Lung (tissue), 12 donors: ENCODE results near the gene CEP250. TPM values are rescaled to one million over a fixed set of nuclear protein-coding genes. Genes with fewer than 3 reads are reported as not detected.
"Not testable (repeated sequence)": the region's sequence is repeated elsewhere in the genome, so short reads cannot be mapped to it uniquely, and the experiment has no call there.

Experiments used
- ATAC-seq: fragments of 200-7000 bp; cut with Tn5 transposase; one replicate; pipeline ENCODE4 v1.9.1; 2020; ENCODE audit warnings: moderate number of reproducible peaks; ENCODE audit not compliant: insufficient read depth, low FRiP score
- DNase-seq, 3 donors: peaks; one replicate each; pipeline ENCODE4 v3.0.0-alpha.2; 2013 to 2017
- H3K27ac ChIP-seq, 2 donors: one replicate each; pipeline ENCODE4 v1.5.1; 2013; ENCODE audit warnings: mild to moderate bottlenecking in 2 of 2, moderate library complexity in 2 of 2, control low read depth in 1 of 2, inconsistent platforms in 1 of 2, low read depth in 1 of 2, low read length in 1 of 2
- H3K27me3 ChIP-seq, 3 donors: one replicate each; pipeline ENCODE4 v1.5.1; 2013; ENCODE audit warnings: low read length in 2 of 3; ENCODE audit not compliant: control insufficient read depth in 3 of 3, insufficient read depth in 3 of 3
- H3K36me3 ChIP-seq, 4 donors: one replicate each; pipeline ENCODE4 v1.5.1; 2013; ENCODE audit warnings: low read length in 4 of 4, mild to moderate bottlenecking in 1 of 4, moderate library complexity in 1 of 4; ENCODE audit not compliant: control insufficient read depth in 4 of 4, insufficient read depth in 4 of 4
- H3K4me1 ChIP-seq, 5 donors: one replicate each; pipeline ENCODE4 v1.5.1; 2013; ENCODE audit warnings: low read length in 5 of 5, mild to moderate bottlenecking in 2 of 5, moderate library complexity in 1 of 5; ENCODE audit not compliant: control insufficient read depth in 5 of 5, insufficient read depth in 5 of 5
- H3K4me3 ChIP-seq: one replicate; pipeline ENCODE4 v1.5.1; 2013; ENCODE audit warnings: mild to moderate bottlenecking, control low read depth, moderate library complexity
- H3K9ac ChIP-seq, 2 donors: one replicate each; pipeline ENCODE4 v1.5.1; 2013; ENCODE audit warnings: low read length in 2 of 2, control low read depth in 1 of 2; ENCODE audit not compliant: insufficient read depth in 1 of 2
- H3K9me3 ChIP-seq, 4 donors: one replicate each; pipeline ENCODE4 v1.5.1; 2013; ENCODE audit warnings: low read length in 3 of 4, mild to moderate bottlenecking in 1 of 4, moderate library complexity in 1 of 4; ENCODE audit not compliant: control insufficient read depth in 4 of 4, insufficient read depth in 3 of 4
- CTCF ChIP-seq: IDR thresholded peaks from 2 replicates; pipeline ENCODE4 v1.5.1; 2012; ENCODE audit warnings: mild to moderate bottlenecking; ENCODE audit errors: control extremely low read depth, extremely low read depth
- WGBS, 2 donors: extraction: QIAGEN DNeasy Blood & Tissue Kit; methylation state at CpG; one replicate each; pipeline ENCODE4 v1.1.7; 2013; 5-methylcytosine and 5-hydroxymethylcytosine counted together
- polyA plus RNA-seq, 2 donors: library from polyadenylated mRNA; stranded (reverse); fragments of 200-250 nt; gene quantifications; one replicate each; pipeline ENCODE4 v1.2.1, GENCODE V29; 2013
- total RNA-seq, 2 donors: library from RNA; depleted of rRNA in 1 of 2; stranded (reverse); fragments of >200 nt in 1 of 2; gene quantifications; one replicate each; pipeline ENCODE4 v1.2.1, GENCODE V29; 2014 to 2021
- donor health status: control.
- donor health status: control.
- donor health status: Bipolar disorder and iron deficiency.
- donor health status: healthy.
- donor health status: DM: yes; HTN: yes; CAD: no.

CEP250 gene
- total and polyA plus RNA-seq, 4 donors, result 8.7 to 34.5 (median 19.7) TPM

DNA sequence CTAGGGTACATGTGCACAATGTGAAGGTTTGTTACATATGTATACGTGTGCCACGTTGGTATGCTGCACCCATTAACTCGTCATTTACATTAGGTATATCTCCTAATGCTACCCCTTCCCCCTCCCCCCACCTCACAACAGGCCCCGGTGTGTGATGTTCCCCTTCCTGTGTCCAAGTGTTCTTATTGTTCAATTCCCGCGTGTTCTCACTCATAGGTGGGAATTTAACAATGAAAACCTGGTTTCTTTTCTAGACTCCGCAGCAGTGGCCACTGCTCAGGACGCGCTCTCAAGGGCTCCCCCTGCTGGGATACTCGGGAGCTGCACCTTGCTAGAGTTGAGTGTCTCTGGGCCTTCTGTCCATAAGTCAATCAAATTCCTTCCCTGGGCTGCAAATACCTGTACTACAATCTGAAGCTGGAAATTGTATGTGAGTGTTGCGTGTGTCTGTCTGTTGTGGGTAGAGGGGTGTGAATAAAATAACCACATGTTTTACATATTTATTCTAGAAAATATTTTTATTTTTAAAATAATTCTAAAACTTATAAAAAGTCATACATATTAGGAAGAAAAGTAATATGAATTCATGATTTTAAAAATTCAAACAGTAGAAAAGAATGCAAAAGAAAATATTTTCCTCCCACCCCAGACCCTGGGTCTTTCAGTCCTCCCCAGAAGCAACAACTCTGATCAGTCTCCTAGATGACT lies 8.2 kb upstream of the CEP250 start:
- peak; percentile 83 to 86 (median 85) for DNase-seq

GRCh38 chr20:35448788-35449373 lies 6.5 kb upstream of the CEP250 start:
- H3K4me1 ChIP-seq, result peaks cover 0 to 1% (median 0%) of the 10 kb centered on the region in 5 donors
- no peak overlapping the region for H3K9ac ChIP-seq
- no peak for TF ChIP-seq CTCF
- no peak overlapping the region for H3K4me3 ChIP-seq
- no peak overlapping the region for H3K27ac ChIP-seq
- ATAC-seq, result no peak
- no peaks in the 10 kb centered on the region for H3K36me3 ChIP-seq
- 93 to 94% methylated on average over 5 of the region's 5 CpGs for WGBS, 2 donors
- H3K27me3 ChIP-seq, result no peaks in the 10 kb centered on the region
- DNase-seq, result no peak
- H3K9me3 ChIP-seq, result no peaks in the 10 kb centered on the region

More for the DNA sequence above, 8.2 kb upstream of the CEP250 start:
- peak; percentile 80 for TF ChIP-seq CTCF
- Histone ChIP-seq H3K4me1 (no peaks in the 10 kb centered on the region), H3K27ac (no peak overlapping the region), H3K27me3 (no peaks in the 10 kb centered on the region), H3K4me3 (no peak overlapping the region), H3K9me3 (no peaks in the 10 kb centered on the region), H3K9ac (peak overlapping the region in 1 of 2 donors; percentile 42), H3K36me3 (no peaks in the 10 kb centered on the region)
- peak; percentile 92 for ATAC-seq
- 1% methylated on average over 11 of the region's 11 CpGs for WGBS, 2 donors

GRCh38 chr20:35449855-35450254 lies 5.5 kb upstream of the CEP250 start:
- H3K36me3 ChIP-seq, H3K9ac ChIP-seq, H3K4me3 ChIP-seq, H3K4me1 ChIP-seq, ATAC-seq, H3K27me3 ChIP-seq, H3K9me3 ChIP-seq, DNase-seq, H3K27ac ChIP-seq: not testable (repeated sequence)
- 86 to 94% methylated on average over 13 of the region's 13 CpGs for WGBS, 2 donors

DNA sequence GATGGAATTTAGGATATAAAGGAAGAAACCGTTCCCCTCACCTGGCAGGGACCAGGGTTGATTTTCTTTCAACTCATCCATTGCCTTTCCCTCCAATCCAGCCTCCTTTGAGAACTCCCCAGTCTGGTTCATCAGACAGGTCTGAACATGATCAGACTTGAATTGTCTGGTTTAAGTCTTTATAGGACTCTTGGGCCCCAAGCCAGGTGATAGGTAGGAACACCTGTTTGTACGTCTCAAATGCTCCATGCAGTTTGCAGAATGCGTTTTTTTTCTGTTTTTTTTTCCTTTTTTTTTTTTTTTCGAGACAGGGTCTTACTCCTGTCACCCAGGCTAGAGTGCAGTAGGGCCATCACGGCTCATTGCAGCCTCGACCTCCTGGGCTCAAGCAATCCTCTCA lies 4.1 kb upstream of the CEP250 start:
- peaks cover 0 to 7% (median 2%) of the 10 kb centered on the region in 5 donors for H3K4me1 ChIP-seq
- H3K36me3 ChIP-seq, result no peaks in the 10 kb centered on the region
- DNase-seq (no peak), ATAC-seq (no peak)
- no peak overlapping the region for H3K27ac ChIP-seq
- no peak for TF ChIP-seq CTCF
- no peak overlapping the region for H3K9ac ChIP-seq
- no peak overlapping the region for H3K4me3 ChIP-seq
- 85 to 95% methylated on average over 6 of the region's 6 CpGs for WGBS, 2 donors
- no peaks in the 10 kb centered on the region for H3K27me3 ChIP-seq
- no peaks in the 10 kb centered on the region for H3K9me3 ChIP-seq
